ENCODE results near the gene CFAP251. TPM values are rescaled to one million over a fixed set of nuclear protein-coding genes. Genes with fewer than 3 reads are reported as not detected.

CFAP251 gene
- total RNA-seq, 1 experiment from 2014 or later: 0.81 TPM

GRCh38 chr12:121903202-121903601 is 15.2 kb upstream of the CFAP251 start:
- Mint-ChIP-seq H3K4me1 (no peaks in the 10 kb centered on the region), H3K27ac (no peak overlapping the region), H3K27me3 (ENCODE audit: low read depth) (no peaks in the 10 kb centered on the region), H3K9me3 (no peaks in the 10 kb centered on the region), H3K4me3 (no peak overlapping the region), H3K36me3 (ENCODE audit: insufficient read depth in 1 of 3, low read depth in 3 of 3) (peaks cover 16 to 65% (median 49%) of the 10 kb centered on the region in 3 experiments; a peak in 6 of 7 replicates)
- Histone ChIP-seq H3K56ac (ENCODE audit: insufficient read length, low read depth, low read length) (no peak overlapping the region), H4K8ac (replicated peaks; ENCODE audit: insufficient read length, low read depth, low read length) (no peak overlapping the region), H4K91ac (ENCODE audit: insufficient read length, low read depth, low read length) (no peak overlapping the region), H3K18ac (ENCODE audit: insufficient read length, low read depth, low read length) (no peak overlapping the region), H3K9me3 (ENCODE audit: control insufficient read depth, low read depth, low read length) (no peaks in the 10 kb centered on the region), H3K23me2 (ENCODE audit: insufficient read length, low read depth, low read length, poor library complexity, severe bottlenecking) (no peaks in the 10 kb centered on the region), H2BK120ac (ENCODE audit: low read depth, low read length, poor library complexity, severe bottlenecking) (no peak overlapping the region), H3K79me2 (ENCODE audit: insufficient read depth, low read length) (no peaks in the 10 kb centered on the region), H3K23ac (ENCODE audit: insufficient read length, low read depth, low read length) (no peak overlapping the region), H3K4me2 (ENCODE audit: insufficient read depth, insufficient read length, low read length) (no peak overlapping the region), H2BK12ac (ENCODE audit: insufficient read length, low read depth, low read length) (no peak overlapping the region), H2AK5ac (ENCODE audit: insufficient read length, low read length) (no peak overlapping the region), H3K79me1 (ENCODE audit: insufficient read depth, low read depth, low read length, poor library complexity, severe bottlenecking) (no peaks in the 10 kb centered on the region), H2BK15ac (ENCODE audit: low read depth, low read length) (no peak overlapping the region), H4K20me1 (ENCODE audit: control insufficient read depth, insufficient read depth, insufficient read length) (no peaks in the 10 kb centered on the region), H3K27me3 (ENCODE audit: insufficient read depth, low read length) (no peaks in the 10 kb centered on the region), H3K9ac (ENCODE audit: extremely low read depth, insufficient read length, low read length) (no peak overlapping the region), H3K27ac (ENCODE audit: insufficient read length, low read depth, low read length) (no peak overlapping the region), H2AFZ (ENCODE audit: low read length) (no peak overlapping the region), H4K5ac (ENCODE audit: insufficient read length, low read depth, low read length) (no peak overlapping the region), H3T11ph (ENCODE audit: low read length) (no peak overlapping the region), H3K4me1 (ENCODE audit: insufficient read depth, low read length) (no peaks in the 10 kb centered on the region), H3K14ac (ENCODE audit: insufficient read depth, low read length) (no peak overlapping the region), H2BK20ac (ENCODE audit: low read depth, low read length, poor library complexity, severe bottlenecking) (no peak overlapping the region), H3K4ac (ENCODE audit: low read depth, low read length) (no peak overlapping the region), H2BK5ac (ENCODE audit: insufficient read length, low read length) (no peak overlapping the region)
- no peak for TF ChIP-seq CTCF (conservative IDR thresholded peaks at IDR 0.05)
- WGBS (ENCODE audit: extremely low coverage, insufficient read length, low lambda C conversion rate): no CpG with 5 or more reads among the region's 2 CpGs
- no peak for DNase-seq

Data from H9 (cell line).